SK-N-SH (cell line): ENCODE data around the gene WDR62.

Source experiments
- CTCF ChIP-seq: fragments of 200-600 bp; sonication (generic); IDR thresholded peaks from 2 replicates; pipeline ENCODE4 v1.6.1; 2017; ENCODE audit warnings: antibody characterized with exemption, mild to moderate bottlenecking, moderate library complexity
- GABPA ChIP-seq: IDR thresholded peaks from 2 replicates; pipeline ENCODE4 v1.4.0; 2012; ENCODE audit warnings: low read depth, mild to moderate bottlenecking
- GATA2 ChIP-seq: sonication (generic); formaldehyde crosslinking; IDR thresholded peaks from 2 replicates; pipeline ENCODE4 v1.5.0; 2020; ENCODE audit warnings: mild to moderate bottlenecking, missing genetic modification reagents
- MAX ChIP-seq: IDR thresholded peaks from 2 replicates; pipeline ENCODE4 v1.4.0; 2012; ENCODE audit warnings: low read depth
- MXI1 ChIP-seq: IDR thresholded peaks from 2 replicates; pipeline ENCODE4 v1.6.1; 2012; ENCODE audit warnings: mild to moderate bottlenecking, low read depth, low read length, improper control_type of control experiment
- POLR2AphosphoS5 ChIP-seq: IDR thresholded peaks from 2 replicates; pipeline ENCODE4 v1.6.1; 2012; ENCODE audit warnings: low read depth, low read length
- RFX5 ChIP-seq: IDR thresholded peaks from 2 replicates; pipeline ENCODE4 v1.6.1; 2012; ENCODE audit warnings: mild to moderate bottlenecking, improper control_type of control experiment, low read length
- YY1 ChIP-seq: IDR thresholded peaks from 2 replicates; pipeline ENCODE4 v1.4.0; 2012; ENCODE audit warnings: low read depth, mild to moderate bottlenecking
- TF ChIP-seq, protein P1 (sequence below): IDR thresholded peaks from 2 replicates; pipeline ENCODE4; 2012

DNA sequence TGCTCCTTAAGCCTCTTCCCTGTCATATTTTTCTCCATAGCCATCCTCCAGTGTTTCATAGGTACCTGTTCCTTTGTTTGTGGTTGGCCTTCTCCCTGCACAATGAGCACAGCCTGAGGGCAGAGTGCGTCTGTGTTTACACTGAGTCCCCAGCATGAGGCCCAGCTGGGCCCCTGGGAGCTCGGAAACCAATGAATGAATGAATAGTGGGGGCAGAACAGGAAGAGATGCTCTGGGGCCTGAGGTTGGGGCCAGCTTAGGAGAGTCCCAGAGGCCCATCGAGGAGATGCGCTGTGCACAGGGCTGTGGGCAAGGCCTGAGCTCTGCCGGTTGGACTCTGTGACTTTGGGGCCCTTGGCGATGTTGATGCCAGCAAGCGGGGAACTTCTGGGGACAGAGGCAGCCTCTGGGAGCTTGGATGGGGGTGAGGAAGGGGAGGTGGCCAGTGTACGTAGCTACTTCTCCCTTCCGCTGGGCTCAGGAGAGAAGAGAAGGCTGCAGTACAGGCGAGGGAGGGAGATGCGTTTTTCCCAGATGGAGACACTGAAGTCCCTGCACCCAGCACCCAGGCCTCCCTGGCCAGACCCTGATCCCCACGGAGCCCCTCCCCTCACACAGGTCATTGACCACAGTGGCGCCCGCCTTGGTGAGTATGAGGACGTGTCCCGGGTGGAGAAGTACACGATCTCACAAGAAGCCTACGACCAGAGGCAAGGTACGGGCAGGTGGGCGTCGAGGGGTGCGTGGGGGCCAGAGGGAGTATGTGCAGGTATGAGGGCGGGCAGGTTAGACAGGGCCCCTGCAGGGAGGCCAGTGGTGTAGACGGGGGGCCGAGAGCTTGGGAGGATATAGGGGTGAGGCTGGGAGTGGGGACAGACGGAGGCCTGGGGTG is 65.6 kb downstream of the WDR62 start:
- TF ChIP-seq, protein P1, sequence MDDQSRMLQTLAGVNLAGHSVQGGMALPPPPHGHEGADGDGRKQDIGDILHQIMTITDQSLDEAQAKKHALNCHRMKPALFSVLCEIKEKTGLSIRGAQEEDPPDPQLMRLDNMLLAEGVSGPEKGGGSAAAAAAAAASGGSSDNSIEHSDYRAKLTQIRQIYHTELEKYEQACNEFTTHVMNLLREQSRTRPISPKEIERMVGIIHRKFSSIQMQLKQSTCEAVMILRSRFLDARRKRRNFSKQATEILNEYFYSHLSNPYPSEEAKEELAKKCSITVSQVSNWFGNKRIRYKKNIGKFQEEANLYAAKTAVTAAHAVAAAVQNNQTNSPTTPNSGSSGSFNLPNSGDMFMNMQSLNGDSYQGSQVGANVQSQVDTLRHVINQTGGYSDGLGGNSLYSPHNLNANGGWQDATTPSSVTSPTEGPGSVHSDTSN: no peak
- TF ChIP-seq MAX (no peak), POLR2AphosphoS5 (no peak), RFX5 (no peak), CTCF (no peak), YY1 (no peak), GATA2 (CRISPR knock-in tag) (no peak), GABPA (no peak), MXI1 (no peak)
